Right cardiac atrium (tissue), 5 donors: Measurements from ENCODE around the gene GRM4. TPM values are rescaled to one million over a fixed set of nuclear protein-coding genes. Genes with fewer than 3 reads are reported as not detected.

Experiments
- ATAC-seq, 2 donors: fragments of 200-7000 bp; cut with Tn5 transposase; one replicate each; pipeline versions ENCODE4 v1.8.0 to v1.9.1; 2020; ENCODE audit warnings: moderate library complexity in 2 of 2, mild to moderate bottlenecking in 1 of 2
- DNase-seq, 3 donors: peaks; one replicate each; pipeline ENCODE4 v3.0.0-alpha.2; 2020
- H3K27ac ChIP-seq: one replicate; pipeline ENCODE4 v1.5.1; 2013; ENCODE audit warnings: mild to moderate bottlenecking, low read length, control low read depth, moderate library complexity
- H3K27me3 ChIP-seq: one replicate; pipeline ENCODE4 v1.6.1; 2013; ENCODE audit not compliant: control insufficient read depth, insufficient read depth
- H3K4me1 ChIP-seq: one replicate; pipeline ENCODE4 v1.6.1; 2013; ENCODE audit warnings: low read length; ENCODE audit not compliant: control insufficient read depth, insufficient read depth
- H3K4me3 ChIP-seq: one replicate; pipeline ENCODE4 v1.5.1; 2013; ENCODE audit warnings: low read length, control low read depth
- H3K9me3 ChIP-seq: one replicate; pipeline ENCODE4 v1.6.1; 2013; ENCODE audit warnings: low read length; ENCODE audit not compliant: control insufficient read depth
- WGBS: extraction: QIAGEN DNeasy Blood & Tissue Kit; methylation state at CpG from one replicate; pipeline ENCODE4 v1.1.7; 2013; 5-methylcytosine and 5-hydroxymethylcytosine counted together
- intact Hi-C, 4 donors: fragments of 100-400 bp; cut with DNase I; formaldehyde crosslinking; loops; one replicate each; pipeline versions ENCODE4 v1.11.0 to v1.14.0; 2022 to 2023
- polyA plus RNA-seq: library from polyadenylated mRNA; stranded (reverse); fragments of 200-250 nt; gene quantifications from one replicate; pipeline ENCODE4 v1.2.3, GENCODE V29; 2013
- total RNA-seq, 4 donors: library from RNA; stranded (reverse); fragmentation: NEBNext Ultra II Directional; extraction: Animal tissue kit (Norgen Biotek cat#: 25700); gene quantifications; one replicate each; pipeline ENCODE4 v1.2.1, GENCODE V29; 2021
- donor health status: healthy with polysubstance abuse.
- donor health status: DM: no; HTN: yes; CAD: no.
- donor health status: DM: no; HTN: no; CAD: no.
- donor health status: DM: no; HTN: yes; CAD: no; lungs with severe emphysema.
- donor health status: DM: yes; HTN: yes; CAD: no.

The GRM4 gene
- total and polyA plus RNA-seq, 5 donors, result not detected

GRCh38 chr6:34120953-34121675 lies 24.8 kb downstream of the GRM4 start:
- Histone ChIP-seq H3K9me3 (no peaks in the 10 kb centered on the region), H3K27ac (no peak overlapping the region), H3K4me1 (no peaks in the 10 kb centered on the region), H3K4me3 (no peak overlapping the region), H3K27me3 (no peaks in the 10 kb centered on the region)
- WGBS, result 46% methylated on average over 13 of the region's 13 CpGs
- no peak for ATAC-seq
- peak in 1 of 3 donors; percentile 7 for DNase-seq
- intact Hi-C loops, result no loop called here

- H3K27me3 ChIP-seq, result no peaks in the 10 kb centered on the region
- no peak for ATAC-seq
Observed at GRCh38 chr6:34115915-34116314, 30.0 kb downstream of the GRM4 start.

GRCh38 chr6:34115403-34115795 lies 30.5 kb downstream of the GRM4 start:
- 23% methylated on average over 10 of the region's 10 CpGs for WGBS
- intact Hi-C loops, result no loop called here
- no peak overlapping the region for H3K4me3 ChIP-seq
- no peak for ATAC-seq
- H3K4me1 ChIP-seq, result no peaks in the 10 kb centered on the region
- no peaks in the 10 kb centered on the region for H3K9me3 ChIP-seq
- H3K27ac ChIP-seq, result no peak overlapping the region
- no peaks in the 10 kb centered on the region for H3K27me3 ChIP-seq
- DNase-seq, result peak in 1 of 3 donors; percentile 49

More at GRCh38 chr6:34115915-34116314, 30.0 kb downstream of the GRM4 start:
- peak in 1 of 3 donors; percentile 2 for DNase-seq
- 80% methylated on average over 11 of the region's 11 CpGs for WGBS
- Histone ChIP-seq H3K27ac (no peak overlapping the region), H3K9me3 (no peaks in the 10 kb centered on the region), H3K4me3 (no peak overlapping the region), H3K4me1 (no peaks in the 10 kb centered on the region)
- intact Hi-C loops, result no loop called here

DNA sequence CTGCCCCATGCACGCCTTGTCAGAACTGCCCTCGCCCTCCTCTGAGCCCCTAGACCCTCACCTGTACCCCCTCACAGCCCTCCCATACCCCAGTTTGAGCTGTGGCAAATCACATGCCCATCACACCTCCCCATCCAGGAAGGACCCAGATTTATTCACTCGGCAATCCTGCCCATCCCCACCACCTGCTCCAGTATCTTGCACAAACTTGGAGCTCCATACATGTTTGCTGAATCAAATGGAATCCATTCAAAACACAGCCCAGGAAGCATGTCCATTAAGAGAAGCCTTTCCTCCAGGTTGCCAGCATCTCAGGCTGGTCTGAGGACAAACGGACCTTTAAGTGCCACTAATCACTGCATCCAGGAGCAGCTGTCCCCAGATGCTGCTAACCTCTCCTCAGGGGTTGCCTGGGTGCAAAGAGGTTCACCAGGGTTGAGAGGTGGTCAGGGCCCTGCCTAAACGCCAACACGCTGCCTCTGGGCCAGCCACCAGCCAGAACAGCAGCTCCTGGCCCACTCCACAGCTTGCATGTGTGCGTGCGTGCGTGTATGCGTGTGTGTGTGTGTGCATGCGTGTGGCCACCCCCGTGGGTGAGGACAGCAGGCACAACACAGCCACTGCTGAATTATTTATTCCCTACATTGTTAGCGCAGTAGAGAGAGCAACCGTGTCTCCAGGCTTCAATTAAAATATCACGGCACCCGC lies 31.0 kb downstream of the GRM4 start:
- WGBS, result 59% methylated on average over 16 of the region's 16 CpGs
- ATAC-seq (no peak), DNase-seq (peak in 1 of 3 donors; percentile 14)
- Histone ChIP-seq H3K9me3 (no peaks in the 10 kb centered on the region), H3K27me3 (no peaks in the 10 kb centered on the region), H3K27ac (no peak overlapping the region), H3K4me1 (no peaks in the 10 kb centered on the region), H3K4me3 (no peak overlapping the region)
- intact Hi-C loops, result no loop called here

- intact Hi-C loops, result no loop called here
- DNase-seq (no peak), ATAC-seq (no peak)
- Histone ChIP-seq H3K9me3 (no peaks in the 10 kb centered on the region), H3K4me1 (no peaks in the 10 kb centered on the region), H3K27ac (no peak overlapping the region), H3K4me3 (no peak overlapping the region), H3K27me3 (no peaks in the 10 kb centered on the region)
- 39% methylated on average over 3 of the region's 3 CpGs for WGBS
Observed at GRCh38 chr6:34113532-34113931, 32.4 kb downstream of the GRM4 start.

- DNase-seq (no peak), ATAC-seq (no peak)
- no peak overlapping the region for H3K27ac ChIP-seq
- intact Hi-C loops, result no loop called here
- no peaks in the 10 kb centered on the region for H3K9me3 ChIP-seq
- H3K27me3 ChIP-seq, result no peaks in the 10 kb centered on the region
- H3K4me3 ChIP-seq, result no peak overlapping the region
- 61% methylated on average over 5 of the region's 5 CpGs for WGBS
- no peaks in the 10 kb centered on the region for H3K4me1 ChIP-seq
Observed at GRCh38 chr6:34112126-34112525, 33.8 kb downstream of the GRM4 start.

DNA sequence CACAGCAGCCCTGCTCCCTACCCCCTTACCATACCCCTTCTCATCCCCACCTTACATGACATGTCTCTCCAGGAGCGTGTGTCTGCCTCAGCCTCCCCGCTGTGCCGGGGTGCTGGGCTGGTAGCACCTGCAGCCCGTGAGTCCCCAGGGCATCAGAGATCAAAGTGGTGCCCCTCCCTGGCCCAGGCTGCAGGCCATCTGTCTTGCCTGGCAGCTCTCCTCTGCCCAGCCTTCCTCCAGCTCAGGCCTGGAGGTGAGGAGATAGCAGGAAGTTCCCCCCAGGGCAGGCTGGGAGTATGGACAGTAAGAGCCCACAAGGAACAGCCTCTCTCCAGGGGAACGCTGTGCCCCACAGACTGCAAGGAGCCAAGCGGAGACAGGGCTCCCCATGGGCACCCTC lies 35.3 kb downstream of the GRM4 start:
- no peaks in the 10 kb centered on the region for H3K27me3 ChIP-seq
- DNase-seq (peak in 1 of 3 donors; percentile 11), ATAC-seq (no peak)
- H3K27ac ChIP-seq, result no peak overlapping the region
- no peaks in the 10 kb centered on the region for H3K9me3 ChIP-seq
- WGBS, result 54% methylated on average over 6 of the region's 6 CpGs
- H3K4me3 ChIP-seq, result no peak overlapping the region
- H3K4me1 ChIP-seq, result no peaks in the 10 kb centered on the region
- intact Hi-C loops, result no loop called here

DNA sequence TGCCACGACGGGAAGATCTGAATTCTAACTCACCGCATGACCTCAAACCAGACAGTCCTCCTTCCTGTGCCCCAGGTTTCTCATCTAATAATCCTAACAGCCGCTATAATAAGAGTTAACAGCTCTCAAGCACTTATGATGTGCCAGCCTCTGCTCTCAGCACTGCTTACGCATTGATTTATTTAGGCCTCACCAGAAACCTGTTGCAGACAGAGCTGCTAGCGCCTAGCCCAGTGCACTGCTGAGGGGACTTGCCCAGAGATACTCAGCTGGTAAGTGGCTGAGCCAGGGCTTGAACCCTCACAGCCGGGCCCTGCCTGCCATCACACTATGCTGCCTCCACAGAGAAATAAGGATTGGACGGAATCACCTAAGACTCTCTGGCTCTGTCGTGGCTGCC lies 37.7 kb downstream of the GRM4 start:
- Histone ChIP-seq H3K4me1 (no peaks in the 10 kb centered on the region), H3K4me3 (no peak overlapping the region), H3K9me3 (no peaks in the 10 kb centered on the region), H3K27me3 (no peaks in the 10 kb centered on the region), H3K27ac (no peak overlapping the region)
- ATAC-seq (no peak), DNase-seq (peak in 1 of 3 donors; percentile 11)
- 77% methylated on average over 9 of the region's 9 CpGs for WGBS
- intact Hi-C loops, result no loop called here

DNA sequence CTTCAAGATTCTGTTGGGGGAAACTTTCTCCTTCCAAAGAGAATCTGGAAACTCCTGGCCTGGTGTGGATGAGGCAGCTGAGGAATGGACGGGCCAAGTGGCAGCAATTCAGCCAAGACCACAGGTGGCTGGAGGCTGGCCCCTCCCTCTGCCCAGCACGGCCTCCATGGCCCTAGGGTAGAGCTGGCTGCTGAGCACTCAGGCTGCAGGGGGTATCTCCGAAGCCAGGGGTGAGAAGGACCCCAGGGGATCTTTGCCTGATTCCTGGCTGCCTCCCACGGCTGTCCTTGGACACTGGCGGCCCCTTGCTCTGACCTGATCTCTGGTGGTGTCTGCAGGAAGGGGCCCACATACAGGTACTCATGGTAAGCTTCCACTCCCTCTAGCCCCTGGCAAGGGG lies 39.0 kb downstream of the GRM4 start:
- no peak overlapping the region for H3K4me3 ChIP-seq
- no peaks in the 10 kb centered on the region for H3K9me3 ChIP-seq
- no peak overlapping the region for H3K27ac ChIP-seq
- H3K27me3 ChIP-seq, result no peaks in the 10 kb centered on the region
- intact Hi-C loops, result no loop called here
- no peaks in the 10 kb centered on the region for H3K4me1 ChIP-seq
- DNase-seq (peak in 1 of 3 donors; percentile 11), ATAC-seq (no peak)
- WGBS, result 50% methylated on average over 5 of the region's 5 CpGs

- Histone ChIP-seq H3K27ac (no peak overlapping the region), H3K9me3 (no peaks in the 10 kb centered on the region), H3K4me3 (no peak overlapping the region), H3K4me1 (no peaks in the 10 kb centered on the region), H3K27me3 (no peaks in the 10 kb centered on the region)
- WGBS, result 74% methylated on average over 6 of the region's 6 CpGs
- DNase-seq (peak in 1 of 3 donors; percentile 6), ATAC-seq (no peak)
- intact Hi-C loops, result no loop called here
Observed at GRCh38 chr6:34106421-34106820, 39.5 kb downstream of the GRM4 start.

DNA sequence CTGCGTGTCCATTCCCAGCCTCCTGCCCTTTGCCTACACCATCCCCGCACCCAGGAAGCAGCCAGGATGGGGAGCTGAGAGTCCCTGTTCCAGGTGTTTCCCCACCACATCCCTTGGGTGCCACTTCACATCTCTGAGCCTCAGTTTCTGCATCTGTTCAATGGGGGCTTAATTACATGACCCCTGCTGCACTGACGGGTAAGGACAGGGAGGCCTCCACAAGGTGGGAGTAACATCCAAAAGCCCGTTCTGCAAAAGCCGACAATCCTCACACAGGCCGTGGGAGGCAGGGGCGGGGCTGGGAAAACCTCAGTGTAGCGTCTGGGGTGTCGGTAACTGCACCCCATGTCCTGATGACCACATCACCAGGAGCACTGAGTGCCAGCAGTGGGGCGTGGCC lies 41.3 kb downstream of the GRM4 start:
- H3K4me3 ChIP-seq, result no peak overlapping the region
- intact Hi-C loops, result no loop called here
- H3K27me3 ChIP-seq, result no peaks in the 10 kb centered on the region
- WGBS, result 76% methylated on average over 10 of the region's 10 CpGs
- ATAC-seq (no peak), DNase-seq (peak in 1 of 3 donors; percentile 14)
- H3K4me1 ChIP-seq, result no peaks in the 10 kb centered on the region
- H3K9me3 ChIP-seq, result no peaks in the 10 kb centered on the region
- no peak overlapping the region for H3K27ac ChIP-seq
